Thyroid gland (tissue), 4 donors: Measurements from ENCODE around the gene KIF13A.

Experiments used
- CTCF ChIP-seq, 6 experiments: fragments of 200-600 bp in 3 of 6; fragments of 450-650 bp in 3 of 6; sonication (generic) in 3 of 6; IDR thresholded peaks; one replicate each; pipeline ENCODE4 v1.5.1; 2016 to 2019; ENCODE audit warnings: antibody characterized with exemption in 6 of 6, mild to moderate bottlenecking in 2 of 6, inconsistent platforms in 1 of 6, moderate library complexity in 1 of 6
- POLR2A ChIP-seq, 2 donors: fragments of 450-650 bp; IDR thresholded peaks; one replicate each; pipeline ENCODE4 v1.6.1; 2017; ENCODE audit warnings: antibody characterized with exemption in 2 of 2, mild to moderate bottlenecking in 2 of 2, moderate library complexity in 1 of 2

- TF ChIP-seq CTCF (IDR thresholded peaks at IDR 0.05) (no peak), POLR2A (IDR thresholded peaks at IDR 0.05) (no peak)
These were observed 12.0 kb upstream of the KIF13A start for GRCh38 chr6:17999425-17999824.
